GM23248 (cell line): Measurements from ENCODE around the gene NTMT1. TPM values are rescaled to one million over a fixed set of nuclear protein-coding genes. Genes with fewer than 3 reads are reported as not detected.
A peak's percentile ranks its signal among the peaks of the same experiment; 100 is the strongest.

Source experiments
- DNase-seq: peaks from one replicate; pipeline ENCODE4 v3.0.0-alpha.2; 2015
- H2AFZ ChIP-seq: fragments of 200-600 bp; sonication (generic); 2 replicates; pipeline ENCODE4 v1.6.1; 2016; ENCODE audit warnings: antibody characterized with exemption
- H3F3A ChIP-seq: fragments of 200-600 bp; sonication (generic); 2 replicates; pipeline ENCODE4 v1.6.1; 2016; ENCODE audit warnings: mild to moderate bottlenecking, antibody characterized with exemption, mixed run types; ENCODE audit not compliant: insufficient read depth
- H3K27ac ChIP-seq: fragments of 200-600 bp; sonication (generic); 2 replicates; pipeline ENCODE4 v1.5.1; 2016; ENCODE audit warnings: mild to moderate bottlenecking
- H3K27me3 ChIP-seq: fragments of 200-600 bp; sonication (generic); replicated peaks from 2 replicates; pipeline ENCODE4 v1.6.1; 2016; ENCODE audit warnings: mild to moderate bottlenecking; ENCODE audit not compliant: insufficient read depth
- H3K36me3 ChIP-seq: fragments of 200-600 bp; sonication (generic); 2 replicates; pipeline ENCODE4 v1.6.1; 2016; ENCODE audit warnings: low read depth, mild to moderate bottlenecking
- H3K4me1 ChIP-seq: fragments of 200-600 bp; sonication (generic); 2 replicates; pipeline ENCODE4 v1.6.1; 2016; ENCODE audit warnings: mild to moderate bottlenecking; ENCODE audit not compliant: insufficient read depth
- H3K4me2 ChIP-seq: fragments of 200-600 bp; sonication (generic); one replicate; pipeline ENCODE4 v1.6.1; 2016; ENCODE audit warnings: mild to moderate bottlenecking; ENCODE audit not compliant: unreplicated experiment
- H3K4me3 ChIP-seq: fragments of 200-600 bp; sonication (generic); 2 replicates; pipeline ENCODE4 v1.5.1; 2016; ENCODE audit warnings: mild to moderate bottlenecking
- H3K79me2 ChIP-seq: fragments of 200-600 bp; sonication (generic); 2 replicates; pipeline ENCODE4 v1.6.1; 2016; ENCODE audit warnings: mild to moderate bottlenecking; ENCODE audit not compliant: insufficient read depth
- H3K9ac ChIP-seq: fragments of 200-600 bp; sonication (generic); 2 replicates; pipeline ENCODE4 v1.6.1; 2016; ENCODE audit warnings: mild to moderate bottlenecking
- H3K9me2 ChIP-seq: fragments of 200-600 bp; sonication (generic); 2 replicates; pipeline ENCODE4 v1.6.1; 2016; ENCODE audit warnings: mixed run types, mild to moderate bottlenecking, moderate library complexity; ENCODE audit not compliant: insufficient read depth
- H3K9me3 ChIP-seq: fragments of 200-600 bp; sonication (generic); one replicate; pipeline ENCODE4 v1.6.1; 2017; ENCODE audit warnings: low read depth
- H4K20me1 ChIP-seq: fragments of 200-600 bp; sonication (generic); 2 replicates; pipeline ENCODE4 v1.6.0; 2016; ENCODE audit not compliant: insufficient read depth
- EZH2 ChIP-seq: fragments of 200-600 bp; sonication (generic); IDR thresholded peaks from 2 replicates; pipeline ENCODE4 v1.6.1; 2018; ENCODE audit warnings: antibody characterized with exemption, mild to moderate bottlenecking; ENCODE audit not compliant: insufficient read depth, poor library complexity, severe bottlenecking
- EZH2phosphoT487 ChIP-seq: fragments of 200-600 bp; sonication (generic); IDR thresholded peaks from 2 replicates; pipeline ENCODE4 v1.6.1; 2018; ENCODE audit warnings: antibody characterized with exemption, moderate library complexity, mild to moderate bottlenecking, low read depth; ENCODE audit not compliant: insufficient read depth
- WGBS, 2 experiments: methylation state at CpG; one replicate each; pipeline ENCODE4 v1.1.6; 2015 to 2017; ENCODE audit warnings: low lambda C conversion rate in 2 of 2, low coverage in 1 of 2; ENCODE audit errors: missing lambda C conversion rate in 2 of 2; 5-methylcytosine and 5-hydroxymethylcytosine counted together
- in situ Hi-C: fragments of 300-500 bp; cut with MboI; formaldehyde crosslinking; loops from 2 replicates; pipeline ENCODE4 v1.15.0; 2020
- polyA plus RNA-seq: library from polyadenylated mRNA; unstranded; fragments of >200 nt; fragmentation: Nextera tagmentation; extraction: Ambion mirVana; gene quantifications from 2 replicates; pipeline ENCODE4 v1.2.1, GENCODE V29; 2016
- total RNA-seq: library from RNA; depleted of rRNA; stranded (reverse); fragments of >200 nt; shearing (Covaris generic); gene quantifications from 2 replicates; pipeline ENCODE4 v1.2.3, GENCODE V29; 2014

Gene NTMT1
- total and polyA plus RNA-seq, 2 experiments from 2014 or later, result 44.5 to 115 TPM

DNA sequence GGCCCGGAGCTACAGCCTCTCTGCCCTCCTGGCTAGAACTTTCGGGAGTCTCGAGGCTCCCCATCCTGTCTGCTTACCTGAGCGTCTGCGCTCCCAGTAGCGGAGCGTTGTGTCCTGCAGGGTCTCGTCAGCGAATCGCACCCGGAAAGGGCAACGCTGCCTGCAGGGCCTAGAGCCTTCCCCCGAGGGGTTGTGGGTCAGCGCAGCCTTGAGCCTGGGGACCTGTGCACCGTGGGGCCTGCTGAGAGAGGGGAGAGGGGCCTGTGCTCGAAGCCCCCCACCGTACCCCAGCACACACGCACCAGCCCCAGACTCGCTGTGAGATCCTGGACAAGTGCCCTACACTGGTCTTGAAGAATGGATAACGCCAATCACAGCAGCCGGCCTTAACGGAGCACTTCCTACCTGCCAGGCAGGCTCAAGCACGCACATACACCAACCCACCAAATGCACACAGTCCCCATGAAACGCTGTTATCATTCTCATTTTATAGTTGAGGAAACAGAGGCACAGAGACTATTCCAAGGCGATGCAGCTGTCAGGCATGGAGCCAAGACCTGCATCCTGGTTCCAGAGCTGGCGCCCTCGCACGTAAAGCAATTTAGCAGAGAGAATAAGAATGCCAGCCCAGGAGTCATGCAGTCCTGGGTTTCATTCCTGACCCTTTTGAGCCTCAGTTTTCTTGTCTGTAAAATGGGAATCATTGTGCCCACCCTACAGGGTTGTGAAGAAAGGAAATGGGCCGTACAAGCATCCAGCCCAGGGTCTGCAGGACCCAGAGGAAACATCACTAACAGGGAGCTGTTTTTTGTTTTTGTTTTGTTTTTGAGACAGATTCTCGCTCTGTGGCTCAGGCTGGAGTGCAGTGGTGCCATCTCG is 10.3 kb upstream of the NTMT1 start:
- 81 to 87% methylated on average over 28 to 30 of the region's 31 CpGs for WGBS, 2 experiments
- no peak overlapping the region for H2AFZ ChIP-seq
- in situ Hi-C loops, result loop anchor here (5.0 kb wide), 1 partner anchor 483 kb away; no protein-coding TSS in a partner anchor

GRCh38 chr9:129617167-129617566 is 8.8 kb upstream of the NTMT1 start:
- Histone ChIP-seq H3K4me1 (peaks cover 20% of the 10 kb centered on the region), H3K79me2 (no peaks in the 10 kb centered on the region), H4K20me1 (no peaks in the 10 kb centered on the region), H3K9me3 (no peaks in the 10 kb centered on the region), H3K27ac (peak overlapping the region; percentile 25), H2AFZ (no peak overlapping the region), H3F3A (peaks cover 27% of the 10 kb centered on the region), H3K27me3 (no peaks in the 10 kb centered on the region), H3K9me2 (no peaks in the 10 kb centered on the region), H3K36me3 (no peaks in the 10 kb centered on the region), H3K4me2 (no peak overlapping the region), H3K9ac (no peak overlapping the region), H3K4me3 (no peak overlapping the region)
- peak; percentile 88 for DNase-seq
- TF ChIP-seq EZH2 (no peak), EZH2phosphoT487 (no peak)
- WGBS, 2 experiments, result 0 to 10% methylated on average over 1 of the region's 1 CpG
- in situ Hi-C loops, result loop anchor here (5.0 kb wide), 1 partner anchor 485 kb away; no protein-coding TSS in a partner anchor

More for the DNA sequence above, 10.3 kb upstream of the NTMT1 start:
- no peak for DNase-seq
- no peak for TF ChIP-seq EZH2
- TF ChIP-seq EZH2phosphoT487, result no peak
- Histone ChIP-seq H3K4me3 (no peak overlapping the region), H3K9ac (no peak overlapping the region), H3K4me1 (peaks cover 19% of the 10 kb centered on the region), H3K9me3 (no peaks in the 10 kb centered on the region), H3K4me2 (no peak overlapping the region), H3K79me2 (no peaks in the 10 kb centered on the region), H3K9me2 (no peaks in the 10 kb centered on the region), H3K27ac (no peak overlapping the region), H4K20me1 (no peaks in the 10 kb centered on the region), H3K27me3 (no peaks in the 10 kb centered on the region), H3F3A (peaks cover 27% of the 10 kb centered on the region), H3K36me3 (no peaks in the 10 kb centered on the region)

DNA sequence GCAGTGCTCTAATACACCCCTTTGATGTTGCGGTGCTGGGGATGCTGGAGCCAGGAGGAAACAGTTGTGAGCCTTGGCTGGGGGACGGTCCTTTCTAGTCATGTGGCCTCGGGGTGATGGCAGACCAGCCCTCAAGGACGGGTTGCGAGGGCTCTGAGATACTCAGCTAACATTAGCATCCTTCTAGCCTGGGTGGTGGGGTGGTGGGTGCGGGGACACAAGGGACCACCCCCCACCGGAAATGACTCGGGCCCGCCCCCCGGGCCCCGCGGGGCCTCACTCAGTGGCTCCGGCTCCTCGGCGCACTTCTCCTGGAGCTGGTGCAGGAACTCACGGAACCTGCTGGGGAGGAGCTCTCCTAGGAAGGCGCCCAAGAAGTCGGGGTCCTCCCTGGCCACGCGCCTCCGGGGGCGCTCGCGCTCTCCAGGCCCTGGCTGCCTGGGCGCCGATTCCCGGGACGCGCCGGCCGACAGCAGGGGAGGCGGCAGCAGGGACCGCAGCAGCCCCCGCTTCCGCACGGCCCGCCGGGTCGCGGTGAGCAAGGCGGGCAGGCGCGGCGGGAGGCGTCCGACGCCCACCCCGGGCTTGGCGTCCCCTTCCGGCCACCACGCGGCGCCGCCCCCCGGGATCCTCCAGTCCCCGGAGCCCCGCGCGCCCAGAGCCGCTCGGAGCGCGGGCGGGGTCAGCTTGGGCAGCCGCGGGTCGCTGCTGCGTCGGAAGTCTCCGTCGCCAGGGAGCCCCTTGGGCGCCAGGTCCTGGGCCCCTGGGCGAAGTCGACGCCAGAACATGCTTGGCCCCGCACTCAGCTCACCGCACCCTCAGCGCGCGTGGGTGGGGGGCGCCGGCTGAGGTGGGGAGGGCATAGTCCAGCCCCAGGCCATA is 5.9 kb upstream of the NTMT1 start:
- Histone ChIP-seq H2AFZ (peak overlapping the region; percentile 79), H3K9ac (peak overlapping the region; percentile 78), H4K20me1 (no peaks in the 10 kb centered on the region), H3K4me3 (peak overlapping the region; percentile 75), H3K4me1 (peaks cover 25% of the 10 kb centered on the region), H3K27ac (no peak overlapping the region), H3K36me3 (no peaks in the 10 kb centered on the region), H3K4me2 (peak overlapping the region; percentile 81), H3K79me2 (no peaks in the 10 kb centered on the region), H3K9me2 (no peaks in the 10 kb centered on the region), H3K27me3 (no peaks in the 10 kb centered on the region), H3K9me3 (no peaks in the 10 kb centered on the region), H3F3A (peaks cover 38% of the 10 kb centered on the region)
- in situ Hi-C loops, result loop anchor here (5.0 kb wide), 1 partner anchor 488 kb away; no protein-coding TSS in a partner anchor
- 2 to 4% methylated on average over 22 to 47 of the region's 82 CpGs for WGBS, 2 experiments
- TF ChIP-seq EZH2phosphoT487 (no peak), EZH2 (no peak)
- peak; percentile 65 for DNase-seq

DNA sequence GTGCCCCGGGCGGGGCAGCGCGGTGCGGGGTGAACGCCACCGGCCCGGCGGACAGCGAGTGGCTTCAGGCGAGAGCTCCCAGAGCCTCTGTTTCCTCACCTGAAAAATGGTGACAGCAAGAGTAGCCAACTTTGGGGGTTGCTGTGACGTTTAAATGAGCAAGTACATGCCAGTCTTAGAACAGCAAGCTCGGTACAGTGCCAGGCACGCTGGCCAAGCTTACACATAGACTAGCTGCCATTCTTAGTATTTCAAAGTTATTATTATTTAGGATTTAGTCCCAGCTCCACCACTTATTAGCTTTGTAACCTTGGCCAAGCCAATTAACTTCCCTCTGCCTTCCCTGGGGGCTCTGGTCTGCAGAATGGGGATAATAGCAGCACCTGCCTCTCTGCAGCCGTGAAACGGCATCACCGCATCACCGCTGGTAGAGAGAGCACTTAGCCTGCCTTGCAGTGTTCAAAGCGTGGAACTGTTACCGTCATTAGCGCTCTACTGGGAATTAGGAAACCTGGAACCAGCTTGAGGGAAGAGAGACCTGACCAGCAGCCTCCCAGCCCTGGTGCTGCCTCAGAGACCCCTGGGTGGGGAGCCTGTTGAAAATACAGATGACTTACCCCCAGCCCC is 5.2 kb upstream of the NTMT1 start, which contains the start of gene C9orf50:
TSS of gene C9orf50 (minus strand) at position 433 of the 627 bp plus-strand sequence. CDS start 527 bp downstream, outside the sequence.
- in situ Hi-C loops, result no loop called here
- no peak for TF ChIP-seq EZH2phosphoT487
- no peak for TF ChIP-seq EZH2
- H3K4me1 ChIP-seq, result peaks cover 25% of the 10 kb centered on the region

More for the DNA sequence above, 5.2 kb upstream of the NTMT1 start, which contains the start of gene C9orf50:
- H3K27me3 ChIP-seq, result no peaks in the 10 kb centered on the region
- H3K4me2 ChIP-seq, result peak within 1 kb of the TSS; percentile 81
- no peak within 1 kb of the TSS for H3K27ac ChIP-seq
- peak; percentile 59 for DNase-seq
- no peaks in the 10 kb centered on the region for H4K20me1 ChIP-seq
- H3K9me2 ChIP-seq, result no peaks in the 10 kb centered on the region
- peak within 1 kb of the TSS; percentile 75 for H3K4me3 ChIP-seq
- H3K9me3 ChIP-seq, result no peaks in the 10 kb centered on the region
- peaks cover 42% of the 10 kb centered on the region for H3F3A ChIP-seq
- peak within 1 kb of the TSS; percentile 78 for H3K9ac ChIP-seq
- 25 to 31% methylated on average over 20 to 21 of the region's 21 CpGs for WGBS, 2 experiments
- H3K79me2 ChIP-seq, result 0 out of 2 replicates have a peak, but pooled peaks cover 6% of the 10 kb centered on the region
- no peaks in the 10 kb centered on the region for H3K36me3 ChIP-seq
- peak within 1 kb of the TSS; percentile 79 for H2AFZ ChIP-seq
